GDM1 (cell line): ENCODE data around the gene OAT.

Experiments
- DNase-seq: peaks from one replicate; lab custom pipeline; 2025; lab: John Stamatoyannopoulos, UW

The OAT gene

DNA sequence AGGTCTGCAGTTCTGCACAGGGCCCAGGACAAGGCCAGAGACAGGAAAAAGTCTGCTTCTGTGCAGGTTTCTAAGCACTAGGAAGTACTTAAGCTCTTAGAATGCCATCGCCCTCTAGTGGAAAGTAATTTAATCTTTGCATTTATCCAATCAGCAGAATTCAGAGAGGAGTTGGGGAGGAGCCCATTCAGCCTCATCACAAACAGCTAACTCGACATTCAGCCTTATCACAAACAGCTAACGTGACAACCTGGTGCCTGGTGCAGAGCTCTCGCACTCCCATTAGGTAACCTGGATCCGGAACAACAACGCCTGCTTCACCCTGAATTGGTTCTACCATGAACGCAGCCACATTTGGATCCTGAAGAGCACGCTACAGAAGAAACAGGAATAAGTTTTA, 15.2 kb downstream of the OAT start:
- peak; percentile 70 for DNase-seq

GRCh38 chr10:124402273-124402672, 16.4 kb downstream of the OAT start:
- DNase-seq = no peak

DNA sequence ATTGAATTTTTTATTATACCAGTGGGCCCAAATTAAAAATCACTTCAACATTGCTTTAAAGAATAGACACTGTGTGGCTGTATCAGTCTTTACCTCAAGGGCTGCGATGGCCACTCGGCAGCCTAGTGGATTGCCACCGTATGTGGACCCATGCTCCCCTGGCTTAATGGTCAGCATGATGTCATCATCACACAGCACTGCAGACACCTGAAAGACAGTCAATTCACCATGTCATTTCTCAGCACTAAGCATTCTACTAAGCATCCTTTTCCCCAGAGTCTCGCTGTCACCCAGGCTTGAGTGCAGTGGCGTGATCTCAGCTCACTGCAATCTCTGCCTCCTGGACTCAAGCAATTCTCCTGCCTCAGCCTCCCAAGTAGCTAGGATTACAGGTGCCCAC, 17.1 kb downstream of the OAT start:
- DNase-seq = no peak

DNA sequence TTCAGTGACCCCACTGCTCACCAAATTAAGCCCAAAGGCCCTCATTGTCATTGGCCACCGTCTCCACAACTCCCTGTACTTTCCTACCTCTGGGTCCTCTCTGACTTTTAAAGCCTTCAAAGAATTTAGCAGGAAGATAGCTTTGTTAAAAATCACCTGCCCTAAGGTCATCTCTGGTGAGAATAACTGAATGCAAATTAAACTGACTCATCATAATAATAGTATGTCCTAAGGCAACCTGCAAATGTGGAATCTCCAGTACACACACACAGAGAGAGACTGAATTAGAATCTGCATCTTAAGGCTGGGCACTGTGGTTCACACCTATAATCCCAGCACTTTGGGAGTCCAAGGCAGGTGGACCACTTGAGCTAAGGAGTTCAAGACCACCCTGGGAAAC, 24.1 kb downstream of the OAT start:
- DNase-seq = no peak

DNA sequence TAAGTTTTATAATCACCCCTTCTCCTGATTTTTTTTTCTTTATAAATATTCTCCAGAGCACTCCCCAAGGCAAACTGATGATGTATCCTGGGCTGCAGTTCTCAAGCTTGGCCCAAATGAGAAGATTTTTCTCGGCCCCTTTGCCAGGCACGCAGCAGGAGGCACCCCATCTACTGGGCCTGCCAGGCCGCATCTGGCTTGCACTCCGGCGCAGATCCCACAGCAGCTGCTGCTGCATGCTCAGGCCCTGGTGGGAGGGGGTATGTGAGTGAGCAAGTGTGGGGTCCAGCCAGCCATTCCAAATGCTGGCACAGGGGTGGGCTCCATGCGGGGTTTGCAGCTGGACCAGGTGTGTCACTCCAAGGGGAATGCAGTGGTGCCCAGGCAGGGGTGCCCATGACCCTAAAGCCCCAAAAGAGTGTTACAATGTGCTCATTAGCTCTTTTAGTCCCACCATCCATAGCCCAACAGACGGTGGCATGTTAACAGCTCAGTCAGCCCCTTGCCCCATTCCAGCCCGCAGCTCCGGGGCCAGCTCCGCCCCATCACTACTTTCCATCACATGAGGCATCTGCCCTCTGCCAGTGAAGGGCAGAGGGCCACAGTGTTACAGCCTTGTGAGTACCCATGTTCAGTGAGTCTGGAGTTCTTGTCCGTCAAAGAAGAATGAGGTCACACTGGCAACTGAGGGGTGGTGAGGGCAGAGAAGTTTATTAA, 25.9 kb downstream of the OAT start:
- no peak for DNase-seq

DNA sequence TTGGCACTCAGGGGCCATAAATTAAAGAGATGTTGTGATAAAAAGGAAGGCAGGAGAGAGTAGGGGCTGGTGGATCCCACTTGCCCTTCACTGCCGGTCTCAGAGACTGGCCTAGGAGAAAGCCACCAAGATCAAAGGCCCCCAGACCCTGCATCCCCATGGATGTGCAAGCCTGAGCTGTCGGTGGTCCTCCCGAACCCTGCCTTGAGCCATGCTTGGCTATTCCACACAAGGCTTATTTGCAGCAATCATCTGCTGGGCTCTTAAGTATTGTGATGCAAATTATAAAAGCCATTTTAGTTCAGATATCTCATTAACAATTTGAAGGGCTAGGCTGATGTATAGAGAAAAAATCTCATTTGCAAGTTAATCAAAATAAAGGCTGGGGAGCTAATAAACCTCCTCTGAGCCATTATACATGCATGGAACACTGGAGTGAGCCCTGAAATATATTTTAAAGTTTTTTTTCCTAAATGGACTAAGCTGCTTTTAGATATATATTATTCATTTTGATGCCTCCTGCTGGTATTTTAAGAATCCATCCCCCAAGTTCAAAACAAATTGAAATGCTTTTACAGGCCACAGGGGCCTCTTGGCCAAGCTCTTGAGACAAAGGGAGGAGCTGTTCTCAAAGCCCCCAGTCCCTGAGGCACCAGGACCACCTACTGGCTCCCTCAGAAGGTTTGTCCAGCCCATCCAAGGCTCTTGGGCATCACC, 28.1 kb downstream of the OAT start:
- no peak for DNase-seq

GRCh38 chr10:124389613-124390361, 28.9 kb downstream of the OAT start:
- no peak for DNase-seq

DNA sequence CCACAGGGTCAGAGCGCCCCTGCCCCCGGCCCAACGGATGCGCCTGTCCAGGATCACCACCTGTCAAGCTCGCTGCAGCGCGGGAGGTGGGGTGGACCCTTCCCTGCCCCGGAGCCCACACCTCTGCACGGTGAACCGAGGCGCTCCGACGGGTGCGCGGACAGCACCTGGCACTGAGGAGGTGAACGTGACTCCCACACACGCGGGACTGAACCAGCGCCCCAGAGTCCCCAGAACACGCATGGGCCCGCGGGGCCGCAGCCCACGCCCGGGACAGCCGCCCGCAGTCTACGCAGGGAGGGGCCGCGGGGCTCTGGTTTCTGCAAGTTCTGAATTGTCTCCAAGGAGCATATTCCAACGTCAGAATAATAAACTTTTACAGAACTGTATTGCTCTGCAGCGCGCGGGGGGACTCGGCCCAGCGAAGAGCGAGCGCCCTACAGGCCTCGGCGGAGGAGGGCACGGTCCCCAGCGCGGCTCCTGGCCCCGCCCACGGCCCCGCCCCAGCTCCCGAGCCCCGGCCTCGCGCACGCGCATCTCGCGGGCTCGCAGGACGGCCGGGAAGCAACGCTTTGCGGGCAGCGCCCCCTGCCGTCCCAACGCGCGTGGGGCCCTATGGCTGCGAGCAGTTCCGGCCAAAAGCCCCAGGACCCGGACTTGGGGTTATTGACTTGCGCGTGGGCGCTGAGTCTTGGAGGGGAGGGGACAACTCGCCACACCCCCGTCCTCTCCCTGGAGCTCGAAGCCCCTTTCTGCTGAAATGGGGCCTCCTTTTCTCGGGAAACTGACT, 29.7 kb downstream of the OAT start:
- DNase-seq = peak; percentile 78

DNA sequence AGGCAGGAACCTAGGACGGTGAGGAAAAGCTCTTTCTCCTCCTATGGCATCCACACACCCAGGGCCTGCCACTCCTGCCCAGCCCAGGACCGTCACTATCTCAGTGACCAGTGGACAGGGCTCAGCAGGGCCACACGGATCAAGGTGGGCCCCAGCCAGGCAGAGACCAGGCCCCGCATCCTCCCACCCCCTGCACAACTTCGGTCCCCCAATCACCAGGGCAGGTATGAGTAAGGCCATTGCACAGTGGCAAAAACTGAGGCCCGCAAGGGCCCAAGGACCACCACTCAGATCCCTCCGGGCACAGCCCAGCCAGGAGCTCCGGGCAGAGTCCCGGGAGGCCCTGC, 30.3 kb downstream of the OAT start:
- no peak for DNase-seq

- no peak for DNase-seq
These were observed 31.4 kb downstream of the OAT start for GRCh38 chr10:124387078-124387874.

GRCh38 chr10:124386186-124387077, 32.3 kb downstream of the OAT start:
- no peak for DNase-seq

DNA sequence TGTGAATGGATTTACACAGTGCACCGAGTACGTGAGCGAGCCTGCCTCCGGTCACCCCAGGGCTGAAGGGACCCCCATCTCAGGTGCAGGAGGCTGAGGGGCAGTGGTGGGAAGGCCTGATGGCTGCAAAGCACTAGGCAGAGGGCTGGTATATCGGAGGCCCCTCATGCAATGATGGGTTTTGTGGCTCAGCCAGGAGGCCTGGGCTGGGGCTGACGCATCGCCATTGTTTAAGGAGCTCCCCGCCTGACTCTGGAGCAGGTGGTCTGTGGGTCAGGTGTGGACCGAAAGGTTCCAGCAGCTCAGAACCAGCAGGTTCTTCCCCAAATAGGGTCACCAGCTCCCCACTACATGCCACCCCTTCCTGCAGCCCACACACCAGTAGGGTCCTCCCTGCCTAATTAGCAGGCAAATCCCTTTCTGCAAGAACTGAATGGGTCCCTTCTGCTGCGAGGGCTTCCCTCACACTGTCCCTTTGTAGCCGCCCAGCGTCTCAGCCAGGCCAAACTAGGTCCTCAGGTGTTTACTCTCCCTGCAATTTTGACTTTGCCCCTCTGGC, 33.0 kb downstream of the OAT start:
- no peak for DNase-seq

GRCh38 chr10:124384591-124385190, 34.0 kb downstream of the OAT start:
- DNase-seq = no peak

- no peak for DNase-seq
These were observed 34.6 kb downstream of the OAT start for GRCh38 chr10:124384172-124384571.

DNA sequence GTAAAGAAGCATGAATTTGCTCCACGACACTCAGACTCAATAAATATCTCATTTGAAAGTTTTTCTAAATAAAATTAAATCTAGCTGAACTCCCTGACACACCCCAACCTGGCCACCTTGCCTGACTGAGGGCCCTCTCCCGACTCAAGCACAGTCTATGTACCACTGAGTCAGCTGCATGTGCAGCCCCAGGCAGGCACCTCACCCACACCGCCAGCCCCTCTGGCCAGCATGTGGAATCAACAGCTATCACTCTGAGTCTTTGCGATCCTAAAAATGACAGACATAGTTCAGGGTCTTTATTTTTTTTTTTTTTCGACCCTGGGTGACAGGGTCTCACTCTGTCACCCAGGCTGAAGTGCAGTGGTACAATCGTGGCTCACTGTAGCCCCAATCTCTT, 35.2 kb downstream of the OAT start:
- no peak for DNase-seq

- no peak for DNase-seq
These were observed 37.6 kb downstream of the OAT start for GRCh38 chr10:124381011-124381611.

DNA sequence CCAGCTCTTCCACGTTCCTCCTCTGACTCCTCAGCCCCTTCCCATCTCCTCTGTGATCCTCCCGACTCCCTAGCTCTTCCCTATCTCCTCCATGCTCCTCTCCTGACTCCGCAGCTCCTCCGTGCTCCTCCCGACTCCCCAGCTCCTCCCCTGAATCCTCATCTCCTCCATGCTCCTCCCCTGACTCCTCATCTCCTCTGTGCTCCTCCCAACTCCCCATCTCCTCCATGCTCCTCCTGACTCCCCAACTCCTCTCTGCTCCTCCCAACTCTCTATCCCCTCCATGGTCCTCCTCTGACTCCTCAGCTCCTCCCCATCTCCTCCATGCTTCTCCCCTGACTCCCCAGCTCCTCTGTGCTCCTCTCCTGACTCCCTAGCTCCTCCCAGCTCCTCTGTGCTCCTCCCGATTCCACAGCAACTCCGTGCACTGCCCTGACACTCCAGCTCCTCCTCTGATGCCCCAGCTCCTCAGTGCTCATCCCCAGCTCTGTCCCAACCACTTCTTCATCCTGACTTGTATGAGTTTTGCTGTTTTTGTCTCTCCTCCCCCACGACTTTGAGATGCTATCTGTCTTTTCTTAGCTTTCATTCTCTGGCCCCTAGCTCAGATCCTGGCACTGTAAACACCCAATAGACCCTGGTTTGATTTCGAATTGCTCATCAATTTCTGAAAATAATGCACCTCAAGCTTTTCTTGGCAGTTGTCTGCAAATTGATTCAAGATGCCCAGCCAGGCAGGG, 38.3 kb downstream of the OAT start:
- no peak for DNase-seq

DNA sequence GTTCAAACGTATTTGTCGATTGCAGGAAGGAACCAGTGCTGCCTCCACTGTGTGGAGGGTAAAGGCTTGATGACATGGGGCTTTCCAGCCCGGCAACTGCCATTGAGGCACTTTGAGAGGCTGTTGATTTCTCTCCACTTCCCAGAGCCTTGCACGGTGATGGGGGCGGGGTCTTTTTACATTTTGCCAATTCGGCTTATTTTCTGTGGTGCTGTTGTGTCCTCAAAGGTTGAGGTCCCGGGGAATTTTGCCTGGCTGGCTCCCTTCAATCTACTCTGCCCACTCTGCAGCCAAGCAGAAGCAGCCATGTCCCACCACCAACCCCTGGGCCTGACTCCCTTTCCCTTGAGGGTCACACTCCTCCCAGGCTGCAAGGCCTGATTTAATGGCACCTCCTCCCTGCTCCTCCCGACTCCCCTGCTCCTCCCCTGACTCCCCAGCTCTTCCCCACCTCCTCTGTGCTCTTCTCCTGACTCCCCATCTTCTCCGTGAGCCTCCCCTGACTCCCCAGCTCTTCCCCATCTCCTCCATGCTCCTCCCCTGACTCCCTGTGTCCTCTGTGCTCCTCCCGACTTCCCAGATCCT, 39.0 kb downstream of the OAT start:
- no peak for DNase-seq
